M059J (cell line): ENCODE measurements around the gene ZNG1F. TPM values are rescaled to one million over a fixed set of nuclear protein-coding genes. Genes with fewer than 3 reads are reported as not detected.
"Not testable (repeated sequence)": the region's sequence is repeated elsewhere in the genome, so short reads cannot be mapped to it uniquely, and the experiment has no call there.

Experiments used
- DNase-seq: peaks from one replicate; pipeline ENCODE4 v3.0.0-alpha.2; 2012; ENCODE audit warnings: low read depth
- total RNA-seq: library from RNA; depleted of rRNA; stranded (reverse); fragments of >200 nt; shearing (Covaris generic); gene quantifications from 2 replicates; pipeline ENCODE4 v1.2.3, GENCODE V29; 2014; rRNA removed

The ZNG1F gene
- 3.6 and 3.9 TPM in 2 replicates for total RNA-seq

DNA sequence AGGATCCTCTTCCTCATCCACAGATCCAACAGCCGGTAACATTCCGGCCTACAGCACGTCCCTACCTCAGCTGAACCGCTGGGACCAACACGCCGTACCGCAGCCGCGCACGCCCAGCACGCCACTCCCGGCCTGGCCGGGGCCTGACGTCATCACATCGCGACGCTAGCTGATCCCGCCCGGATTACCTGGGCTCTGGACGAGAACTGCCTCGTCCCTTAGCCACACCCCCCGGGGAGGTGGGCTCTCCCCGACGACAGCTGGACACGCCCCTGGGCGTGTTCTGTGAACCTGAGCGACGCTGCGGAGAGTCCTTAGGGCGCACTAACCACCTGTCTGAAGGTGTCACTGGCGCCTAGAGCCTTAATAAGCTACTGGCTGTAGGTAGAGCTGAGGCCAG lies at the start of gene ZNG1F:
Gene ZNG1F, minus strand, starts transcription at position 101 of the 400 bp plus-strand sequence. Its CDS starts 59 bp downstream, at position 42.
- not testable (repeated sequence) for DNase-seq

DNA sequence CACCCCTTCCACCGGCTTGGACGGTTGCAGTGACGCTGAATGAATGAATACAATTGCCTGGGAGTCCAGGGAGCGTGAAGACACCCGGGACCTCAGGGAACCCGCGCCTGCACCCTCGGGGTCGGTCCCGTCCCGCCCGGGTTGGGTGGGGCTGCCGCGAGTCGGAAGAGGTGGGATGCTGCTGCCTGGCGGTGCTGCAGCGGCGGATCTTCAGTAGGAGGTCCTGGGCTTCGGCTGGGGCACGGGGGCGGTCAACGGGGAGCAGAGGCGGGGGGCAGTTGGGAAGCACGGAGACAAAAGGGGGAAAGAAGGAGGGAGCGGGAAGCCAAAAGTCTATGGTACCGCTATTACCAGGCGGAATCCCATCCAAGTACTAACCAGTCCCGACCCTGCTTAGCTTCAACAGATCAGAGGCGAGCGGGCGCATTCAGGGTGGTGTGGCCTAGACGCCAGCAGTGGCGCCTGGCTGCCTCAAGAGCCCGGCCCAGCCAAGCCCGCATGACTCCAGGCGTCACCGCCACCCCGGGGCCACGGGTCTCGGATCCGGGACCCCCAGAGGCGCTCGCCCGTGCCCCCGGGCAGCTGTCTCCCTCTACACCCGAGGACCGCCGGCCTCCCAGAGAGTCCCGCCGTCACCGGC lies 48.1 kb upstream of the ZNG1F start:
- not testable (repeated sequence) for DNase-seq

DNA sequence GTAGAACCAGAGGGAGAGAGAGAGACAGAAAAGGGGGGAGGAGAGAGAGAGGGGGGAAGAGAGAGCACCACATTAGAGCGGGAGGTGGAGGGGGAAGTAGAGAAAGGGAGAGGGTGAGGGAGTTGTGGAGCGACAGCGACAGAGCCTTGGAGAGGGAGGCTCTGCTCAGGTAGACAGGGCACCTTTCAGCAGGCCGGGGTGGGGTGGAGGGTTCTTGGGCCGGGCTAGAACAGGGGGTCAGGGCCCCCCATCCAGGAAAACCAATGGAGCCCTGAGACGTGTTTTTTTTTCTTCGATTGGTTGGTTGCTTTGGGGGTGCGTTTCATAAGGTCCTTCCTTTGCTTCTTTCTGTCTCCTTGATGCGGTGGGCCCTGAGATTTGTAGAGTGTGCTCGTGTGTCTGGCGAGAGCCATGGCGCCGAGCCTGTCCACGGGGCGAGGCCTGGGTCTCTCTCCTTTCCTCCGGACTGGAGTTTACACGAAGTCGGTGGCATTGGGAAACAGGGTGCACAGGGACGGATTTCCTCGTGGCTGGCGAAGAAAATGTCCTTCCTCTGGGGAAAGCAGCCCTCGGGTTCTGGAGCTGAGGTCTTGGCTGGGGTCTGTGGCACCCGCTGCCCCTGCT lies 47.5 kb upstream of the ZNG1F start:
- not testable (repeated sequence) for DNase-seq

DNA sequence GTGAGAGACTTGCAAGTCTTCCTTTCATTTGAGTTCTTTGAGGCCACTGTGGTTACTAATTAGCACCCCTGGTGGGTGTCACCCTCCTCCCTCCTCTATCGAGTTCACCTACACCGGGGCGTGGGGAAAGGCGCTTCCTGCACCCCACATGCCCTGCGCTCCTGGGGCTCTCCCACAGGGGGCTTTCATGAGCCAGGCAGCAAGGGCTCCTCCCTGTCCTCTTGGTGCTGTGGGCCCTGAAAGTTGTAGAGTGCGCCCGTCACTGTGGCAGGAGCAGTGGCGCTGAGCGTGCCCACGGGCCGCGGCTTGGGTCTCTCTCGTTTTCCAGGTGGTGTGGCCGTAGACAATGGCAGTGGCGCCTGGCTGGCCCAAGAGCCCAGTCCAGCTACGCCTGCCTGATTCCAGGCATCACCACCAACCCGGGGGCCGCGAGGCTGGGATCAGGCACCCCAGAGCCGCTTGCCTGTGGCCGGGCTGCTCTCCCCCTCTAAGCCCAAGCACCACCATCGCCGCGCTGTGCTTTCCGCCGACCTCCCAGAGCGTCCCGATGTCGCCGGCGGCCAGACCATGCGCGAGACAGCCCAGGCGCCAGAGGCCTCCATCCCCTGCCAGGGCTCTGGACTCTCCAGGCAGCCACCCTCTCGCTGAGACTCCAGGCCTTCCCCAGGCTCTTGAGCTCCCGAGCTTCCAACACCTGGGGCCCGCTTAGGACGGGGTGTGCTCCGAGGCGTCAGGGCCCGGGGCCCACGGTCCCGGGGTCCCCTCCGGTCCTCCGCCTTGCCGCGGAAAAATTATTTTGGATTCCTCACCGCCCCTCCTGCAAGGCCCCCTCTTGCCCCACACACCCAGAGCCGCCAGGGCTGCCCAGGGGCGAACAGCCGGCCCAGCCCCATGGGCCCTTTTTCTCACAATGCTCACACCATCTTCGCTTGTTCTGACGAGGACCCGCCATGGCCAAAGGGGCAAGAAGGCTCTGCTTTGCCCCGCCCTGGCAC lies 46.0 kb upstream of the ZNG1F start:
- DNase-seq = not testable (repeated sequence)

DNA sequence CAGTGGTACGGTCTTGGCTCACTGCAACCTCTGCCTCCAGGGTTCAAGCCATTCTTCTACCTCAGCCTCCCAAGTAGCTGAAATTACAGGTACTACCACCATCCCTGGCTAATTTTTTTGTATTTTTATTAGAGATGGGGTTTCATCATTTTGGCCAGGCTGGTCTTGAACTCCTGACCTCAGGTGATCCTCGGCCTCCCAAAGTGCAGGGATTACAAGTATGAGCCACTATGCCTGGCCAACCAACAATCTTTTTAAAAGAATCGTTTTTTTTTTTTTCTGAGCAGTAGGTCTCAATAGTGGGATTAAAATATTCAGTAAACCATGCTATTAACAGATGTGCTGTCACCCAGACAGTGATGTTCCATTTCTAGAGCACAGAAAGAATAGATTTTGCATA lies 45.1 kb upstream of the ZNG1F start:
- DNase-seq = not testable (repeated sequence)

DNA sequence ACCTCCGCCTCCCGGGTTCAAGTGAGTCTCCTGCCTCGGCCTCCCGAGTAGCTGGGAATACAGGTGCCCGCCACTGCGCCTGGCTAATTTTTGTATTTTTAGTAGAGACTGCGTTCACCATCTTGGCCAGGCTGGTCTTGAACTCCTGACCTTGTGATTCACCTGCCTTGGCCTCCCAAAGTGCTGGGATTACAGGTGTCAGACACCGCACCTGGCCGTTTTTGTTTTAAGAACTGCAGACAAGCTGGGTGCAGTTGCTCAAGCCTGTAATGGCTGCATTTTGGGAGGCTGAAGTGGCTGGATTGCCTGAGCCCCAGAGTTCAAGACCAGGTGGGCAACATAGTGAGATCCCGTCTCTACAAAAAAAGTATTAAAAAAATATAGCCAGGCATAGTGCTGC lies 43.2 kb upstream of the ZNG1F start:
- DNase-seq = not testable (repeated sequence)

DNA sequence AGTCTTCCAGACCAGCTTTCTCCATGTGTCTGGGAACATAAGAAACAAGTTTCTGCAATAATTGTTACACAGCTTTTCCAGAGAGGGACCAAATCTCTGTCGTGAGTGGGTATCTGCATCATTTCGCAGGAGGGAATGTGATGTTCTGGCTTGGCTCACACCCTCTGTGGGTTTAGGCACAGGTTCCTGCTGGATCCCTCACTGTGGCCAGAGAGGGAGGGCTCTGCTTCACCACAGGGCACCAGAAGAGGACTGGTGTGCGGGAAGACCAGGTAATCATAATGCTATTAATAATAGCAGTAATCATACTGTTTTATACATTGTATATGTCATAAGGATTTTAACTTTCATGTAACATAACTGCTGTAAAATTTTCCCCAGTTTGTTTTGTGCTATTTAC lies 41.3 kb upstream of the ZNG1F start:
- DNase-seq = peak; percentile 9

DNA sequence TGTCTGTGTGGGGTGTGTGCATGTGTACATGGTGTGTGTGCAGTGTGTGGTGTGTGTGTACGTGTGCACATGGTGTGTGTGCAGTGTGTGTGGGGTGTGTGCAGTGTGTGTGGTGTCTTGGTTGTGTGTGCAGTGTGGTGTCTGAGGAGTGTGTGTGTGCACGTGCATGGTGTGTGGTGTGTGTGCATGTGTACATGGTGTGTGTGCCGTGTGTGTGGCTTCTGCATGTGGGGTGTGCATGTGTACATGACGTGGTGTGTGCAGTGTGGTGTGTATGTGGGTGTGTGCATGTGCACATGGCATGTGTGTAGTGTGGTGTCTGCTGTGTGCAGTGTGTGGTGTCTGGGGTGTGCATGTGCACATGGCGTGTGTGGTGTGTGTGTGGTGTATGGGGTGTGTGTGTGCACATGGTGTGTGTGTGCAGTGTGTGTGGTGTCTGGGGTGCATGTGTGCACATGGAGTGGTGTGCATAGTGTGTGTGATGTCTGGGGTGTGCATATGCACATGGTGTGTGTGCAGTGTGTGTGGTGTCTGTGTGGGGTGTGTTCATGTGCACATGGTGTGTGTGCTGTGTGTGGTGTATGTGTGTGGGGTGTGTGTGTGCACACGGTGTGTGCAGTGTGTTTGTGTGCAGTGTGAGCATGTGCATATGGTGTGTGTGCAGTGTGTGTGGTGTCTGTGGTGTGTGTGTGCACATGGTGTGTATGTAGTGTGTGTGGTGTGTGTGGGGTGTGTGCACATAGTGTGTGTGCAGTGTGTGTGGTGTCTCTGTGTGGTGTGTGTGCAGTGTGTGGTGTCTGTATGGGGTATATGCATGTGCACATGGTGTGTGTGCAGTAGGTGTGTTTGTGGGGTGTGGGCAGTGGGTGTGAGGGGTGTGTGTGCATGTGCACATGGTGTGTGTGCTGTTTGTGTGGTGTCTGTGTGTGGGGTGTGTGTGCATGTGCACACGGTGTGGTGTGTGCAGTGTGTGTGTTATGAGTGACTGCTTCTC lies 40.6 kb upstream of the ZNG1F start:
- peak; percentile 5 for DNase-seq

DNA sequence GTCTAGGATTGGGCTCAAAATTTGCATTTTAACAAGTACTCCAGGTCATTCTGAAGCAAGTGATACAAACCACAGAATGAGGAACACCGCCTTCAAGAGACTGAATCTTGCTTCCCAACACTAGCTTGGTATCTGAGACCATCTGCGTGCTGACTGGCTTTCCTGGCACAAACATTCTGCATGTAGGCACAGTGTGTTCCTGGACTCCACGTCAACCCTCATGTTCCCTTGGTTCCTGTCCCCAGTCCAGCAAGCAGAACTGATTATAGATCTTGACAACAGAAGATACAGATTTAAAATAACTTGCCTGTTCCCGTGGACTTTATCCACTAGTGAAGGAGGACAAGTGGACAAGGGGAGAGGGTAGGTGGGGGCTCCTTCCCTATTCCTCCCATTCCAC lies 30.7 kb upstream of the ZNG1F start:
- not testable (repeated sequence) for DNase-seq

DNA sequence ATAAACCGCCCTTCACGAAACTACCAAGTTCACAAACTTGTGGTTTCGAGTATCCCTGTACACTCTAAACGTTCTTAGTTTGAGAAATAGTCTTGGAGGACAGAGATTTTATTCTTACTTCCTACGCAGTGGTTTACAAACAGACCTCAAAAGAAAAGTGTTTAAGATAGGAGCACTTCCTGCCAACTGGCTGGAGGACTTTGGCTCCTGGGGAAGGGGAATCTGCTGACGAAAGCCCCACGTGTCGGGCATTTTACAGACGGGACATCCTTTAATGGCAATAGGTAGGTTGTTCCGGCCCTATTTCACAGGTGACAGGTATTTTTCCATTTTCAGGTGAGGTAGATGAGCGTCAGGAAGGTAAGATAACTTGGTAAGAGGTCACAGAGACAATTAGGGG lies 678 bp downstream of the ZNG1F start:
- not testable (repeated sequence) for DNase-seq

DNA sequence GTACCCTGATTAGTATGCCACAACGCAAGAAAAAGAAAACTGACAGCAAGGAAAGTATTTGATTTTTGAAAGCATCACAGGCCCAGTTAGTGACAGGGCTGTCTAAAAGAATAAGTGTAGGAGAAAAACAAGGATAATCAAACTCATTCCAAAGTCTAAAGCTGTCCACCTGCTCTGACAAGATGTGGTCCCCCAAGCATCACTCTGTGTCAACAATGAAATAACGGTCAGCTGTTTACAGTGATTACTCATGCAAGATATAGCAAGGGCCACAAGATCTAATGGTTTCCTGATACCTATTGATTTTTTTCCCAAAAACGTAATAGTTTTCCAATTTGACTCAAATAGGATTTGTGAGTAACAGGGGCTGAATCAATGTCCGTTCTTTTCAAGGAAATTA lies 14.1 kb downstream of the ZNG1F start:
- peak; percentile 0 for DNase-seq

DNA sequence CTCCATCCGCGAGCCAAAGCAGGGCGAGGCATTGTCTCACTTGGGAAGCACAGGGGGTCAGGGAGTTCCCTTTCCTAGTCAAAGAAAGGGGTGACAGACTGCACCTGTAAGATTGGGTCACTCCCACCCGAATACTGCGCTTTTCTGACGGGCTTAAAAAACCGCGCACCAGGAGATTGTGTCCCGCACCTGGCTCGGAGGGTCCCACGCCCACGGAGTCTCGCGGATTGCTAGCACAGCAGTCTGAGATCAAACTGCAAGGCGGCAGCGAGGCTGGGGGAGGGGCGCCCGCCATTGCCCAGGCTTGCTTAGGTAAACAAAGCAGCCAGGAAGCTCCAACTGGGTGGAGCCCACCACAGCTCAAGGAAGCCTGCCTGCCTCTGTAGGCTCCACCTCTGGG lies 39.0 kb downstream of the ZNG1F start:
- DNase-seq = not testable (repeated sequence)

DNA sequence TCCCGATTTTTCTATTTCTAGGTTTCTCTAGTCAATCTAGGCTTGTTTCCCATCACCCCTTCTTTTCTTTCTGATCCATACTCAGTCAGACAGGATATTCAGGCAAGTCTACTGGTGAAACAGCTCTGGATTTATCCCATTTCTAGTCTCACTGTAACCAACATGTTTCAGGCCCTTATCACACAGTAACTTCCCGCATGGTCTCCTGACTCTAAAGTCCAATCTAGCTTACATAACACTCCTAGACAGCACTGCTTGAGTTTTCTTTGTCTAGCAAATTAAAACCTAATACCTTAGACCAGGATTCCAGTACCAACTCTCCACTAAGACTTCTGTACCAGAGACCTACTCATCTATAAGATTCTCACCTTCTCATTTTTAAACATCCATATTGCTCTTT lies 47.2 kb downstream of the ZNG1F start:
- not testable (repeated sequence) for DNase-seq

DNA sequence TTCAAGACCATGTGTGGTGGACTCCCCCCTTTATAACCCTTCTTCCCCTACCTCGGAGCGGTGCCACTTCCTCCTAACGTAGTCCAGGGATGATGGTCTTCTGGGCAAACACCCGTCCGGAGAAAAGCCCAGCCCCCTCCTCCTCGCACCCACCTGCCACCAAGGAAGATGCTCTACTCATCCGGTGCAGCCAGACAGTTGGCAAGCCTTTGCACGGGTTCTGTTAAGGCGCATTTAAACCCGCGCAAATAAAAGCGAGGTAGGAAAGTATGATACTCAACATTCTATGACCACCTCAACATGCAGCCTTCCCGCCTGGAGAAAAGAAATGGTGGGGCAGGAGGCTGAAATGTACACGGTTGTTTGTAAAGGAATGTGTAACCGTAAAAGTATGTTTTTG lies 60.5 kb downstream of the ZNG1F start, which contains the start of gene FOXD4L6:
Gene FOXD4L6, minus strand, starts transcription at position 101 of the 400 bp plus-strand sequence. CDS start 298 bp downstream, outside the sequence.
- DNase-seq = not testable (repeated sequence)

DNA sequence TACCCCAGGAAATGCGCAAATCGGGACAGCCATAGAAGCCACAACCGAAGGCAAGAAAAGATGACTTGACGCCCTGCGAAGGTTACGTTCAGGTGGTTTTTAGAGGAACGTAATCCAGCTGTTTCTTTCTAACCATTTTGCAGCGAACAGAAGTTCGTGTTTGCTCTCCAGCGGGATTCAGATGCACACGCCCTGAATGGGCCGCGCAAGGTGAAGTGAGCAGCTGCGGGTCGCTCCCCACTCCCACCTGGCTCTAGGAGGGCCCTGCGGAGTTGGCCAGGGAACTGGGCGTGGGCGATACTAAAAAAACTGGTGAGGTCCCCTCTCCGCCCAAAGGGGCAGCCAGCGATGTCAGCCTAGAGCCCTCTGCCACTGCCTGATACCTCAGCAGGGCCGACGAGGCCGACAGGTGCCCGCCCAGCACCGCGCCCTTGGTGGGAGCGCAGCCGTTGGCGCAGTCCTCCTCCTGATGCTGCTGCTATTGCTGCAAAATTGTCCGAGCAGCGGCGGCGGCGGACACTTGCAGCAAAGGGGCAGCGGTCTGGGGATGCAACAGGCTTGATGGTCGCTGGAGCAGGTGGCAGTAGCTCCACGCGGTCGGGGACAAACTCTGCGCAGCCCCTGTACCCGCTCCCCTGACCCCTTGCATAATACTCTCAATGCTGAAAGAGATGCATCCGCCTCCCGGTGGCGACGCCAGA lies 62.2 kb downstream of the ZNG1F start:
- not testable (repeated sequence) for DNase-seq

DNA sequence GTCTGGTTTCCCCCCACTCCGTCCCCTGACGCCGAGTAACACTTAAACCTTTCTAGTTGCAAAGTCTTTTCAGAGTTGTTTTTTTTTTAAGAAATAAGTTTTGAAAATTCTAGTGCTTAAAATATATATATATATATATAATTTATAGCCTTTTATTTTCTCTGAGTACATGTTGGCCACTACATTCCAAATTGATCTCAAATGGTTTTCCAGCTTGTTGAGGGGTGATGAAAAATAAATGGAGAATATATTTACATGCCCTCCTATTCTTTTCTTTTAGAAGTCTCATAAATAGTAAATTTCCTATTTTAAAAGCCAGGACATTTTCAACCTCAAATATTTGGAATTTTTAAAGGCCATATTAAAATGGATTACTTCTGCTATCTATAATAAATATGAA lies 63.2 kb downstream of the ZNG1F start:
- not testable (repeated sequence) for DNase-seq

DNA sequence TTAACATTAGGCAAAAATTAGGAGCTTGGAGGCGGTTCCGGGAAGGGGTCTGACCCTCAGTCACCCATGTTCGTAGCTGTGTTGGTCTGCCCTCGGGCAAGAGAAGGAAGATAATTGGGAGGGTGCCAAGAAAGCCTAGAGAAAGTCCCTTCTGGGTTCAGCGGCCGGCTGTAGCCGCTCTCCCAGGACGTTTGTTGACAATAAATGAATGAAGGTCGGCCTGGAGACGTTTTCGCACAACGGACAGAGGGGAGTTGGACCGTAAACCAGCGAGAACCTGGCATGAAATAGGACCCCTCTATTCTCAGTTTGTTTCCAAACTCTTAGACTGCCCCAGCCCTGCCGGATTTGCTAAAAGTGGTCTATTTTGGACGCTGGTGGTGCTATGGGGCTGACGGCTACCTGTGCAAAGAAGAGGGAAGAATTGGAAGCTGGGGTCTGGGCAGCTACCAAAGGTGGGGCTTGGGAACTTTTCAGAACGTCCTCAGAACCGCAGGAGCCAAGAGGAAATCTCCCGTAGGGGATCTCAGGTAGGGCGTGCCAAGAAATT lies 63.9 kb downstream of the ZNG1F start:
- DNase-seq = not testable (repeated sequence)

DNA sequence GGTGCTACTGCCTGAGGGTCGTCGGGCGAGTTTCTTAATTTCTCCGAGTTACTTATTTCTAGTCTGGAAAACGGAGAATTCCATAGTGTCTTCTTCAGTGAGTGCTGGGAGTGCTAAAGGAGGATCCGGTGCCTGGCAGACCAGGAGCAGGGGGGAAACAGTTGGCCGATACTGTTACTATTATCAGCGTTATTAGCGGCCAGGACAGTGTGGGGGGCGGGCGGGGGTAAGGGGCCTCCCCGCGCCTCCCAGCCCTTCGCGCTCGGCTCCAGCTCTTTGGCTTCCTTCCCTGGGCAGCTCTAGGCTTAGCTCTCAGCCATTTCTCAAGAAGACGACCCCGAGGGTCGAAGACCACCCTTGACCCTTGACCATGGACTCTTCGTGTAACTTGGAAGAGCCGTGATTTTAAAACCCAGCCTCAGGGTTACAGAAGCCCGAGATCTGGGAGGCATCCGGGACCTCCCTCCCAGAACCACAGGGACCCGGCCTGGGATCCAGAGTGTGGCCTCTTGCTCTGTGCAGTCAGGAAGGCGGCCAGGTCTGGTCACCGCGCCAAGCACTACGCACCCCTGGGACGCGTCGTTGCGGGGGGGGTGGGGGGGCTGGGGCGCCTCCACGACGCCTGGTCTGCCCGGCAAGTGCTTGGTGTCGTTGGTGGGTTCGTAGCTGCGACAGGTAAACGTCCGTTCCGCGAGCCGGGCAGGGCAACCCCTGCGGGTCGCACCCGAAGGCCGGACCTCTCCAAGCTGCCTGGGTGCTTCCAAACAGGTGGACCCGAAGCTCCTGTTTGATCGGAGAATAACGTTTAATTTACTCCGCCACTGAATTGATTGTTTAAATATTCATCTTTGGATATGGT lies 64.6 kb downstream of the ZNG1F start:
- not testable (repeated sequence) for DNase-seq

DNA sequence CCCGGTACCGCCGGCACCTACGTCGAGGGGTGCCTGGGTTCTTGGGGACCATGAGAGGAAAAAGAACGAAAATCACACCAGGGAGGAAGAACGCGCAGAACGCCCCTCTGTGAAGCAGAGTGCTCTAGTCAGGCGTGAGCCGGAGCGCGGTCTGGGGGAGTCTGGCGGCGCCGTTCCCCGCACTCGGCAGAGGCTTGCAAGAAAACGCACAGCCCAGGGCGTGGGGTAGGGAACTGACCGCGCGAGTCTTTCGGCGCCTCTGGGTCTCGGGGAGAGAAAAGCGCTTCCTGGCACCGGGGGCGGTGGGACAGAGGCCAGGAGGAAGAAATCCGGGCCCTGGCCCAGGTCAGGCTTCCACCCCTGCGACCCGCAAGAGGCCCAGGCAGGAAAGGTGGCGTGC lies 65.3 kb downstream of the ZNG1F start:
- not testable (repeated sequence) for DNase-seq
